ENCODE results near the gene TRIM38.
A peak's percentile ranks its signal among the peaks of the same experiment; 100 is the strongest.
"Not testable (repeated sequence)": the region's sequence is repeated elsewhere in the genome, so short reads cannot be mapped to it uniquely, and the experiment has no call there.

Gene TRIM38

GRCh38 chr6:25962149-25963127 lies at the start of gene TRIM38:
Gene TRIM38 (plus strand): TSS chr6:25962802. CDS start chr6:25966523, 3,721 bp downstream.
- ATAC-seq: peak; percentile 87
- peak; percentile 72 for DNase-seq

- no peak for DNase-seq
- no peak for ATAC-seq
These were observed 48.9 kb upstream of the TRIM38 start for GRCh38 chr6:25913741-25914140.

GRCh38 chr6:25916330-25916729 lies 46.3 kb upstream of the TRIM38 start:
- no peak for ATAC-seq
- DNase-seq: no peak

DNA sequence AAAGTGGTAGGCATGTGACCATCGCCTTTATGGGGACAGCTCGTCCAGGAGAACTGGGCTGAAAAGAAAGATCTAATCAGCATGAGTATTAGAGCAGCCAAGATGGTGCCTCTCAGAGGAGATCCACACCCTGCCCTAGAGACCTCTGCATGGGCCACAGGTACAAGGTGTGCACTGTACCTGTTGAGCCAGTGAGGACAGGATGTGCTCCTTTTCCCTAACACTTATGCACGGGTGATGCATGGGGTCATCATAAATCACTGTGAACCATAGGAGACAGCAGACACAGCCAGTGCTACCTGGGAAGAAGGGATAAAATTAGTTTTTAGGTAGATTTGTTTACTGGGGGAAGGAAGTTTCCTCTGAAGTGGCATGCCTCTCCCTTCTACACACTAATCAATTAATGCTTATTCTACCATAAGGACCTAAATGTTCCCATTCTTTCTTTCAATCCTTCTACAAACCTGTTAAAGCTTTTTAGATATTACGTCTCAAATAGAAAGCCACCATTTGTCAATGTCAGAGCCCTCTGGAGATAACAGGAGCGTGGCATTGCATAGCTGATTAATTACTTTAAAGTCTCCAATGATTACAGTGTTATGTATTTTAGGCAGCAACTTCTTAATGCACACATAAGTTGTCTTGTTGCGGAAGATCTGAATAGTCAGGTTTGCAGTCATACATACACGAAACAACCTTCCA lies 45.7 kb upstream of the TRIM38 start:
- ATAC-seq: no peak

DNA sequence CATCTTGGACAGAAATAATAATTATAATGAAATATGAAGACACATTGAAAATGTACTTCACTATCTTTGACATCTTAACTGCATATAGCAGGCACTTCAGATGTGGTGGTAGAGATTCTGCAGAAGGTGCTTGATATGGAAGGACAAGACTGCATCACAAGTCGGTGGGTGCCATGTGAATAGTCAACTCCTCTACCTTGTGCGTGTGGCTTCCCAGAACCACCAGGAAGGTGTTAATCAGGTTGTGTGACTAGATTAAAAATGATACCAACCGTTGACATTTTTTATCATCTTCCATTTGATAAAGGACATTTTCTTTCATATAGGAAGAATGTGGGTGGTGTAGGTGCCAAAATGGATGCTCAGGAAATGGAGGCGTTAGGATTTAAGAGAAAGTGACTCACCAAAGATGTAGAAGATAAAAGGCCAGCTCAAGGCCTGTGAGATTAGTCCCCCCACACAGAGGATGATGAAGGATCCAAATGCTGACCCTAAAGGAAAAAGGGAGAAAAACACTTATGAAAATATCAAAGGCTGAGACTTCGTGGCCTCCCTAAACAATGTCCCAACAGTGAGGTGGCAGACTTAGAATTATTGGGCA lies 44.4 kb upstream of the TRIM38 start:
- ATAC-seq (peak; percentile 71), DNase-seq (no peak)

More for the DNA sequence above, 45.7 kb upstream of the TRIM38 start:
- no peak for DNase-seq

GRCh38 chr6:25919657-25920056 lies 42.9 kb upstream of the TRIM38 start:
- DNase-seq (no peak), ATAC-seq (no peak)

DNA sequence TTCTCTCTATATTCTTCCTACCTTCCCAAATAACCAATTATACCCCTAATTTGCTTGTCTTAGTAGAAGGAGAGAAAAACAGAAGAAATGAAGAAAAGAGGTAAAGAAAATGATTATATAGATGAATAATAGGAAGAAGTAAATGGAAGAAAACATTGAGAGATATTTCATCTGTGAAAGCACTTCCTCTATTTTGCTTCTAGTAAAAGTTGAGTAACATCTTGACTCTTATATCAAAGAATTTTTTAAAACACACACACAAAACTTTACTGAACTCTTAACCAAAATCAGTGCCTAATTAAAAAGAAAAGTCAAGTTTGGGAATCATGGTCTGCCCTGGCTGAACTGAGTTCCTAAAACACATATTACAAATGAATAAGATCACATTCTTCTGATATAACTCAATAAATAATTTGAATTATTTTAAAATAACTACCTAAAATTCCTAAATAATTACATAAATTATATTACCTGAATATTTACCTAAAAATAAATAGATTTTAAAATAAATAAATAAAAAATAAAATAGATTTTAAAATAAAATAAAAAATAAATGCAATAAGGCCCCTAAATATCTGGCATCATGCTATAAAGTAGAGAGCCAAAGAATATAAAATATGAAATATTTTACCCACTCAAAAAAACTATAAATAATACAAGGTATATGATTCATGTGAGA lies 40.9 kb upstream of the TRIM38 start:
- DNase-seq (no peak), ATAC-seq (no peak)

GRCh38 chr6:25922301-25922700 lies 40.3 kb upstream of the TRIM38 start:
- DNase-seq: no peak

DNA sequence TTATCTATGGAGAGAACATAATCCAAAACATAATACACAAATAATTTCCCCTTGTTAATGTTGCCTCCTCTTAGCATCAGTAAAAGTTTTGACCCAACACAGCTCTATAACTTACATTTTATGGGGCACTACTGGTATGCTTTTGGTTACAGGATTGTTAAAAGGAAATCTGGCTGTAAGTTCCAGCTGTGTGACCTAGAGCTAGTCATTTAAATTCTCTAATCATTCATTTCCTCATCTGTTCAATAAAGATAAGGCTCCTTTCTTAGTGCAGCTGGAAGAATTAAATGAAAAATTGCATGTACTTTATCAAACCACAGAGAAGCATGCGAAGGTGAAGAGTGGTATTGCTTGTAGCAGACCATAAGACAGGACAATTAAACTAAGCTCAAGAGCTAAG lies 36.7 kb upstream of the TRIM38 start:
- DNase-seq: no peak

More at GRCh38 chr6:25922301-25922700, 40.3 kb upstream of the TRIM38 start:
- ATAC-seq: no peak

DNA sequence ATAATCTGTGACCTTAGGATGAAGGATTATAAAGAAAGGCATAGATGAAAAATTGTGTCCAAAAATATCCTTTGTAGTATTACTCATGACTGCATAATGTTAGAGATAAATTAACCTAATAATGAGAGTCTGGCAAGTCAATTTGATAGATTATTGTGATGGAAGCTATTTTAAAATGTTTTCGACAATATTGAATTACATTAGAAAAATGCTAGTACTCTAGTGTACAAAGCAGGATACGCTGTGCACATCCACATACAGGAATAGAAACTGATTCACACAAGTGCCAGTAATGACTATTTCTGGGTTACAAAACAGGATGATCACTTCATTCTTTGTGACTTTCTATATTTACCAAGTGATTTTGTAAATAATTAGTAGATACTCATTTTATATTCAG lies 35.4 kb upstream of the TRIM38 start:
- DNase-seq (no peak), ATAC-seq (no peak)

More for the DNA sequence above, 36.7 kb upstream of the TRIM38 start:
- no peak for ATAC-seq

- DNase-seq (no peak), ATAC-seq (no peak)
These were observed 34.8 kb upstream of the TRIM38 start for GRCh38 chr6:25927756-25928216.

DNA sequence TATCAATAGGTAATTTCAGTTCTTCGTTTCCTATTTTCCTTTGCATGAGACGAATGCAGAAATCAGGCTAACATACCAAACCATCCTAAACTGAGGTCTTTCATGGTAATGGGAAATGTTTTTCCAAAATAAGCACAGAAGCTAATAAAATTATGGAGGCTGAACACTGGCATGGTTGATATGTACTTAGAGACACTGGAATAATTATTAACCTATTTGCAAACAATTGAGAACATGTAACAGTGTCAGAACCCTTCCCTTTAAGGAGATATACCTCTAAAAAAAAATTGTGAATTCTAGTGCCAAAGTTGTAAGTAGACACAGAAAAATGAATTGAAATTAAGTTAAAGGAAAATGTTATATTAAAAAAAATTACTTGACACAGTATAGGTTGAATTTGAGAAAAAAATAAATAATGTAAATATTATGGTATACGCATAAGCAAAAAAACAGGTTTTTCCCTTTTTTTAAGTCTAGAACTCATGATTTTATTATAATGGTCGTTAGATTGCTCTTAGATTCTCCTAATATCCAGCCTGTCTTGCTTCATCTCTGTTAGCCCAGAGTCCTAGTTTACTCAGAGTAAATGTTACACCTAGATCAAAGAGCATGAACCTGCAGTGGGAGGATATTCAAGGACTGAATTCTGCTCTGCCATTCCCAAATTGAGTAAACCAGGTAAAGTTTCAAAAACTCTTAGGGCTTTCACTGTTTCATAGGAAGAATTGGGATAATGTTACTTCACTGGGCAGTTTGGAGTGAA lies 33.9 kb upstream of the TRIM38 start:
- DNase-seq: no peak
- ATAC-seq: no peak

DNA sequence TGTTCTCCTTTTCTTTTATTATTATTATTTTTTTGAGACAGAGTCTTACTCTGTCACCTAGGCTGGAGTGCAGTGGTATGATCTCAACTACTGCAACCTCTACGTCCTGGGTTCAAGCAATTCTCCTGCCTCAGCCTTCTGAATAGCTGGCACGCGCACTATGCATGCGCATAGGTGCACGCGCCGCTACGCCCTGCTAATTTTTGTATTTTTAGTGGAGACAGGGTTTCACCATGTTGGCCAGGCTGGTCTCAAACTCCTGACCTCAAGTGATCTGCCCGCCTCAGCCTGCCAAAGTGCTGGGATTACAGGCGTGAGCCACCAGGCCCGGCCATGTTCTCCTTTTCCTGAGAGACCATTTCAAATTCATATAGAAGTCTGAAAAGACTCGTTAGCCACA lies 32.8 kb upstream of the TRIM38 start:
- ATAC-seq, DNase-seq: not testable (repeated sequence)

- ATAC-seq: no peak
- no peak for DNase-seq
These were observed 31.8 kb upstream of the TRIM38 start, which contains the start of gene SLC17A2 for GRCh38 chr6:25930532-25931410. Gene SLC17A2 (minus strand): TSS chr6:25930691. CDS start chr6:25925796, 4,895 bp downstream.

DNA sequence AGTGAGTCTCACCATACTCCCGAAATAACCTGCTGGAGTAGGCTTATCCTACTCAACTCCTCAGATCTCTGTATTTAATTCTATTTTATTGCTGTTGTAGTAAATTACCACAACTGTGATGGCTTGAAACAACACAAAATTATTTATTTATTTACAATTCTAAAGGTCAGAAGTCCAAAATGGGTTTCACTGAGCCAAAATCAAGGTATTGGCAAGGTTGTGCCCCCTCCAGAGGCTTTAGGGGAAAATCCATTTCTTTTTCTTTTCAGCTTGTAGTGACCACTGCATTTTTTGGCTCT lies 31.2 kb upstream of the TRIM38 start:
- ATAC-seq (no peak), DNase-seq (no peak)

- no peak for DNase-seq
These were observed 28.4 kb upstream of the TRIM38 start for GRCh38 chr6:25934156-25934555.

DNA sequence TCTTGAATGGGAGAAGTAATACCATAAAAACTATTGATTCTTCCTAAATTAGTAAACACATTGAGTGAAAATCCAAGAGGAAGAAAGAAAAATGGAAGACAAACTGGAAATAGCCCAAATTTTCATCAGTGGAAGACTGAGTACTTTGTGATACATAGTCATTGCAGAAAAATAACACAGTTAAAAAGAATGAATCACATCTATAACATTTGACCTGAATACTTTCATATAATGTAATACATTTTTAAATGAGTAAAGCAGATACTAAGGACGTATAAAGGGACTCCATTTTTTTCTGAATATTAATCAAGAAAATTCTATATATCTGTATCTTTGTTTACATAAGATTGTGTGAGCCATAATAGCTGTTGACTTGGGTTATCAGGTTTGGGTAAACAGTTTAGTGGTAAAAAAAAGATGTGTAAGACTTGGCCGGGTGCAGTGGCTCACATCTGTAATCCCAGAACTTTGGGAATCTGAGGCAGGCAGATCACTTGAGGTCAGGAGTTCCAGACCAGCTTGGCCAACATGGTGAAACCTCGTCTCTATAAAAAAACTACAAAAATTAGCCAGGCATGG lies 27.8 kb upstream of the TRIM38 start:
- DNase-seq (no peak), ATAC-seq (no peak)

More at GRCh38 chr6:25934156-25934555, 28.4 kb upstream of the TRIM38 start:
- ATAC-seq: peak; percentile 65

DNA sequence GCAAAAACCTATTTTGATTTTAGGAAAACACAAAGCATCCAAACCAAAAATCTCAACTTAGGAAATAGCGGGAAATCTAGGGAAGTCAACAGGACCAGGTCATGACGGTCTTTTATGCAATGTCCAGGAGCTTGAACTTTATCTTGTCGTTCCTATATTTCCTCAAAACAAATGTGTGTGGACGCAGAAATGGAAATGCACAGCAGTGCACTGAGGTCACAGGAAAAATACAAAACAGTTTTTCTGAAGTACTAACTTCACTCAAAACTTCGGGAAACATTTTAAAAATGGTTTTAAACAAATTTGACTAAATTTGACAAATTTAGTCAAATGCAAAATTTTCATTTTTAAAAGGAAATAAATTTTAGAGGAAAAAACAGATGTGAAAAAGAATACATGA lies 26.6 kb upstream of the TRIM38 start:
- no peak for ATAC-seq
- no peak for DNase-seq

DNA sequence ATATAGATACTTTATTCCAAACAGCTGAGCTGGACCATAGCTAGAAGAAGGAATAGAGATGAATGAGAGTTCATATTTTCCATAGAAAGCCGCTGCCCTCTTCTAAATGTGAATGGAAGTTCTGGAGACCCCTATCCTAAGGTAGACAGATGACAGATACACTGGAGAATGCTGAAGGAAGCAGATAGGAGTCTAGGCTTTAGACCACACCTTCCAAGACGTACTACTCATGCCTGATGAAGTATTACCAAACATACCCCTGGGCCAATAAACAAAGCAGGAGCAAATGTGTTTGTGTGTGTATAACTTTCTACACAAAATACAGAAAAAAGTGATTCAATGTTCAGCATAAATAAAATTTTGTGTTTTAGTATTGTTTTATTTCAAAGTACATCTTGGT lies 23.0 kb upstream of the TRIM38 start:
- ATAC-seq: no peak
- no peak for DNase-seq
